ENCODE results near the gene CNTRL.

GRCh38 chr9:121140162-121140561 lies 65.4 kb downstream of the CNTRL start:
- TF ChIP-seq EZH2 (IDR thresholded peaks at IDR 0.05; ENCODE audit: low read depth, low read length, severe bottlenecking) (no peak), CTCF (IDR thresholded peaks at IDR 0.05; ENCODE audit: control extremely low read depth in 1 of 3, insufficient read depth in 1 of 3, low read depth in 1 of 3, low read length in 3 of 3) (no peak), POLR2AphosphoS5 (IDR thresholded peaks at IDR 0.05; ENCODE audit: low read depth, low read length) (no peak), RAD21 (IDR thresholded peaks at IDR 0.05 in 1 of 2, conservative IDR thresholded peaks at IDR 0.05 in 1 of 2; ENCODE audit: low read depth in 2 of 2, low read length in 2 of 2) (no peak), SUZ12 (IDR thresholded peaks at IDR 0.05; ENCODE audit: low read length) (no peak), NRF1 (IDR thresholded peaks at IDR 0.05; ENCODE audit: low read depth, low read length) (no peak), USF2 (IDR thresholded peaks at IDR 0.05; ENCODE audit: low read length) (no peak), RFX5 (IDR thresholded peaks at IDR 0.05; ENCODE audit: borderline replicate concordance, low read depth, low read length) (no peak), ATF3 (IDR thresholded peaks at IDR 0.05; ENCODE audit: insufficient read depth, low read depth, low read length) (no peak), SIN3A (conservative IDR thresholded peaks at IDR 0.05 in 1 of 2, IDR thresholded peaks at IDR 0.05 in 1 of 2; ENCODE audit: low read depth in 1 of 2, low read length in 2 of 2) (no peak), CHD7 (IDR thresholded peaks at IDR 0.05; ENCODE audit: insufficient replicate concordance, low read length) (no peak), POLR2A (IDR thresholded peaks at IDR 0.05; ENCODE audit: control extremely low read depth in 1 of 2, low read depth in 2 of 2, low read length in 2 of 2) (no peak)
